ENCODE measurements around the gene AHR. TPM values are rescaled to one million over a fixed set of nuclear protein-coding genes. Genes with fewer than 3 reads are reported as not detected.

Gene AHR
- total RNA-seq (11.2 and 13.8 TPM in 2 replicates), polyA plus RNA-seq (4.8 and 10.2 TPM in 2 replicates), polyA minus RNA-seq (27.3 and 34.6 TPM in 2 replicates)
- total RNA-seq (2013): 18.1 TPM

DNA sequence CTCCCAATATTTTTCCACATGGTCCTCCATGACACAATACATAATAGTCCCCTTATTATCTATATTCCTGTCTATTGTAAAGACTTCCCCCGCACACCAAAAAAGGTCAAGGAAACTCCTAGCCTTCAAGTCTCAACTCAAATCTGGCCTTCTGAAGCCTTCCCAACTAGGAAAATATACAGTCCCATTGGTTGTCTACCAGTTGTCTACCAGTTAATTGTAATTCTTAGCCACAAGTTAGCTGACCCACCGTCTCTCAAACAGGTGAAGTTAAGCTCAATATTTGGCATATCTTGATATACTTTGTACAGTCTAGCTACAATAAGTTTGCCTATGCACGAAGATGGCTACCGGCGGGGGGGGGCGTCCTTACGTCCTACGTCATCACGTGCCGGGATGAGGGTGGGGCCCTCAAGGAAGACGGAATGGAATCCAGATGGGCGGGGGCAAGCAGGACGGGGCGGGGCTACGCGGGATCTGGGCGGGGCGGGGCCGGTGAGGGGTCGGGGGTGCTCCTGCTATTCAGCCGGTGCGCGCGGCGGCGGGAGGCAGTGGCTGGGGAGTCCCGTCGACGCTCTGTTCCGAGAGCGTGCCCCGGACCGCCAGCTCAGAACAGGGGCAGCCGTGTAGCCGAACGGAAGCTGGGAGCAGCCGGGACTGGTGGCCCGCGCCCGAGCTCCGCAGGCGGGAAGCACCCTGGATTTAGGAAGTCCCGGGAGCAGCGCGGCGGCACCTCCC, at the start of gene AHR:
AHR (plus strand) TSS at position 551 of the 738 bp plus-strand sequence. CDS start 613 bp downstream, outside the sequence.
- peaks cover 3% of the 10 kb centered on the region for H3K79me2 ChIP-seq (ENCODE audit: control insufficient read depth, insufficient read depth, low read length)
- H3K27me3 Mint-ChIP-seq: no peaks in the 10 kb centered on the region
- WGBS (ENCODE audit: insufficient coverage): 2% methylated on average over 42 of the region's 46 CpGs
- peak within 1 kb of the TSS; percentile 74 to 92 for H3K27ac ChIP-seq (ENCODE audit: low read length in 2 of 2)
- peak within 1 kb of the TSS; percentile 87 for H3K9ac ChIP-seq (ENCODE audit: low read length)
- CTCF ChIA-PET: interaction anchor here (0.7 to 2.7 kb wide), 3 partner anchors 83 to 553 kb away, joined by 3 to 11 read pairs (median 8); no protein-coding TSS in a partner anchor
- H4K20me1 ChIP-seq (ENCODE audit: control insufficient read depth, insufficient read depth, low read length, poor library complexity, severe bottlenecking): no peaks in the 10 kb centered on the region
- peak; percentile 79 for ATAC-seq (ENCODE audit: low read depth)
- peaks cover 32% of the 10 kb centered on the region for H3K4me1 Mint-ChIP-seq
- H3K36me3 ChIP-seq (replicated peaks in 1 of 2; ENCODE audit: control extremely low read depth in 1 of 2, control insufficient read depth in 1 of 2, extremely low read depth in 1 of 2, insufficient read depth in 2 of 2, low read length in 1 of 2): no peaks in the 10 kb centered on the region
- H3K27me3 ChIP-seq (replicated peaks in 1 of 4; ENCODE audit: control extremely low read depth in 1 of 4, control insufficient read depth in 3 of 4, insufficient read depth in 4 of 4, low read length in 3 of 4): no peaks in the 10 kb centered on the region
- peak within 1 kb of the TSS; percentile 86 for H3K4me3 Mint-ChIP-seq
- H3K4me3 ChIP-seq (ENCODE audit: control extremely low read depth in 1 of 5, extremely low read depth in 1 of 5, insufficient read depth in 1 of 5, low read depth in 2 of 5, low read length in 4 of 5): peak within 1 kb of the TSS; percentile 66 to 88 (median 77)
- H3K27ac Mint-ChIP-seq: peak within 1 kb of the TSS; percentile 95
- peak within 1 kb of the TSS; percentile 94 for H3K4me2 ChIP-seq (replicated peaks; ENCODE audit: low read depth, low read length, poor library complexity, severe bottlenecking)
- H3K9me3 ChIP-seq (ENCODE audit: control extremely low read depth in 1 of 3, control insufficient read depth in 2 of 3, insufficient read depth in 1 of 3, low read length in 2 of 3): no peaks in the 10 kb centered on the region
- H2AFZ ChIP-seq (ENCODE audit: insufficient read depth, low read depth, low read length, poor library complexity, severe bottlenecking): peak within 1 kb of the TSS; percentile 96
- DNase-seq: peak; percentile 93
- POLR2A ChIA-PET: interaction anchor here (0.6 to 0.7 kb wide), 3 partner anchors 268 to 369 kb away, joined by 3 to 4 read pairs (median 3); no protein-coding TSS in a partner anchor
- TF ChIP-seq CTCF (IDR thresholded peaks at IDR 0.05): no peak
- TF ChIP-seq EZH2 (IDR thresholded peaks at IDR 0.05; ENCODE audit: borderline replicate concordance, insufficient read depth, low read depth, low read length, poor library complexity, severe bottlenecking): no peak
- intact Hi-C loops (cut with micrococcal nuclease): loop anchor here (1.0 to 5.0 kb wide), 7 partner anchors 64 to 877 kb away; partner anchors contain the start of genes BZW2, CRPPA and SNX13
- peaks cover 2% of the 10 kb centered on the region for H3K9me3 Mint-ChIP-seq (ENCODE audit: insufficient read depth)
- peaks cover 21 to 28% of the 10 kb centered on the region in 2 donors for H3K4me1 ChIP-seq (ENCODE audit: control insufficient read depth in 2 of 2, insufficient read depth in 2 of 2, low read length in 2 of 2)

GRCh38 chr7:17253885-17254284, 44.6 kb upstream of the AHR start:
- H3K4me2 ChIP-seq (replicated peaks; ENCODE audit: low read depth, low read length, poor library complexity, severe bottlenecking): no peak overlapping the region
- WGBS (ENCODE audit: insufficient coverage): no CpG with 5 or more reads among the region's 3 CpGs

More at GRCh38 chr7:17253885-17254284, 44.6 kb upstream of the AHR start:
- Histone ChIP-seq H3K9ac (ENCODE audit: low read length) (no peak overlapping the region), H3K27me3 (replicated peaks in 1 of 4; ENCODE audit: control extremely low read depth in 1 of 4, control insufficient read depth in 3 of 4, insufficient read depth in 4 of 4, low read length in 3 of 4) (no peaks in the 10 kb centered on the region), H3K4me3 (ENCODE audit: control extremely low read depth in 1 of 5, extremely low read depth in 1 of 5, insufficient read depth in 1 of 5, low read depth in 2 of 5, low read length in 4 of 5) (no peak overlapping the region), H4K20me1 (ENCODE audit: control insufficient read depth, insufficient read depth, low read length, poor library complexity, severe bottlenecking) (no peaks in the 10 kb centered on the region), H3K9me3 (ENCODE audit: control extremely low read depth in 1 of 3, control insufficient read depth in 2 of 3, insufficient read depth in 1 of 3, low read length in 2 of 3) (peaks cover 0 to 2% (median 0%) of the 10 kb centered on the region in 3 donors), H3K36me3 (replicated peaks in 1 of 2; ENCODE audit: control extremely low read depth in 1 of 2, control insufficient read depth in 1 of 2, extremely low read depth in 1 of 2, insufficient read depth in 2 of 2, low read length in 1 of 2) (no peaks in the 10 kb centered on the region), H2AFZ (ENCODE audit: insufficient read depth, low read depth, low read length, poor library complexity, severe bottlenecking) (no peak overlapping the region), H3K79me2 (ENCODE audit: control insufficient read depth, insufficient read depth, low read length) (no peaks in the 10 kb centered on the region), H3K4me1 (ENCODE audit: control insufficient read depth in 2 of 2, insufficient read depth in 2 of 2, low read length in 2 of 2) (no peaks in the 10 kb centered on the region), H3K27ac (ENCODE audit: low read length in 2 of 2) (no peak overlapping the region)
- H3K27ac Mint-ChIP-seq: no peak overlapping the region
- no peak overlapping the region for H3K4me3 Mint-ChIP-seq
- no peaks in the 10 kb centered on the region for H3K27me3 Mint-ChIP-seq
- H3K9me3 Mint-ChIP-seq (ENCODE audit: insufficient read depth): no peaks in the 10 kb centered on the region
- DNase-seq (no peak), ATAC-seq (ENCODE audit: low read depth) (no peak)
- ChIA-PET POLR2A (no interaction called here), CTCF (no interaction called here)
- intact Hi-C loops (cut with micrococcal nuclease): no loop called here
- no peak for TF ChIP-seq EZH2 (IDR thresholded peaks at IDR 0.05; ENCODE audit: borderline replicate concordance, insufficient read depth, low read depth, low read length, poor library complexity, severe bottlenecking)
- no peak for TF ChIP-seq CTCF (IDR thresholded peaks at IDR 0.05)
- no peaks in the 10 kb centered on the region for H3K4me1 Mint-ChIP-seq
